Colon (tissue), 2 donors: ENCODE data around the gene MYADM.

Experiments
- FAIRE-seq: peaks from 2 replicates; lab custom pipeline; 2012; peaks lifted over from hg19 to GRCh38; lab: Jason Lieb, UNC
- donor health status: control.
- donor health status: control.

The MYADM gene

DNA sequence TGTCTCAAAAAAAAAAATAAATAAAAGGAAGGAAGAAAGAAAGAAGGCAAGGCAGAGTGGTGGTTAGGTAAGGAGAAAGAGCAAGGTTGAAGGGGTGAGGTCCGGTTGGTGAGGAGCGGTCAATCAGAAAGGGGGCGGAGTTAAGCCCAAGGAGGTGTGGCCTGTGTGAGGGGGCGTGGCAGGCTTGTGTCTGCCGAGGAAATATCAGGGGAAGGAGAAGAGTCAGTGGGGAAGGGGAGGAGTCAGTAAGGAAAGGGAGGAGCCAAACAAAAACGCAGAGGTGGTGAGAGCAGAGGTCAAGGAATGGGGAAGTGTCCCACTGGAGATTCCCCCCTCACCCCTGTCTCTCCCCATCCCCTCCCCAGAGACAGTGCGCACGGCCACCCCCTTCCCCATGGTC lies 47.3 kb downstream of the MYADM start:
- no peak for FAIRE-seq

DNA sequence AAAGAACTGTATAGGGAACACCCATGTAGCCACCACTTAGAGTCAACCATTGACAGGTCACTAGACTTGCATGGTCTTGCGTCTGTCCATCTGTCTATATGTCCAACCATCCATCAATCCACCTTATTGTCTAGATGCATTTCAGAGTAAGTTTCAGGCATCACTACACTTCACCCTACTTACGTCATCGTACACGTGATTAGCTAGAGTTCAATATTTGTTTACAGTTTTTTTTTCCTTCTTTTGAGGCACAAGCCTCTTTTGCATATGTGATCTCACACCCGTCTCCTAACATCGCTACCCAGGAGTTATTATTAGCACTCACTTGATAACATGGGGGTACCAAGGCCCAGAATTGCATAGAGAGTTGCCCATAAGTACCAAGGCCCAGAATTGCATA lies 48.3 kb downstream of the MYADM start:
- no peak for FAIRE-seq

GRCh38 chr19:53917356-53917755 lies 49.7 kb downstream of the MYADM start:
- no peak for FAIRE-seq
